RWPE2 (cell line): ENCODE data around the gene CES1.

Experiments used
- ATAC-seq: fragments of 200-7000 bp; cut with Tn5 transposase; 3 replicates; pipeline ENCODE4 v1.9.1; 2021; ENCODE audit warnings: low read depth
- DNase-seq: peaks from one replicate; pipeline ENCODE4 v3.0.0-alpha.2; 2020; ENCODE audit warnings: low spot score
- H3K27ac ChIP-seq: fragments of 450-650 bp; 2 replicates; pipeline ENCODE4 v1.5.1; 2017; ENCODE audit warnings: mild to moderate bottlenecking; ENCODE audit not compliant: poor library complexity, severe bottlenecking
- H3K27me3 ChIP-seq: fragments of 250-450 bp; sonication (Bioruptor Pico); 2 replicates; pipeline ENCODE4 v1.5.1; 2021; ENCODE audit warnings: mild to moderate bottlenecking, moderate library complexity; ENCODE audit not compliant: insufficient read depth, poor library complexity, severe bottlenecking
- H3K36me3 ChIP-seq: fragments of 250-450 bp; sonication (Bioruptor Pico); 2 replicates; pipeline ENCODE4 v1.5.1; 2020; ENCODE audit warnings: low read depth, mild to moderate bottlenecking, moderate library complexity
- H3K4me1 ChIP-seq: fragments of 250-450 bp; sonication (Bioruptor Pico); 2 replicates; pipeline ENCODE4 v1.5.1; 2021; ENCODE audit warnings: mild to moderate bottlenecking, moderate library complexity; ENCODE audit not compliant: insufficient read depth, poor library complexity, severe bottlenecking
- H3K4me3 ChIP-seq: fragments of 250-450 bp; sonication (Bioruptor Pico); 2 replicates; pipeline ENCODE4 v1.5.1; 2021; ENCODE audit warnings: mild to moderate bottlenecking, moderate library complexity; ENCODE audit not compliant: severe bottlenecking
- H3K9me3 ChIP-seq: fragments of 250-450 bp; sonication (Bioruptor Pico); 2 replicates; pipeline ENCODE4 v1.5.1; 2021; ENCODE audit warnings: mild to moderate bottlenecking, moderate library complexity; ENCODE audit not compliant: severe bottlenecking
- TF ChIP-seq, protein P1 (sequence below): fragments of 450-650 bp; IDR thresholded peaks from one replicate; pipeline ENCODE4 v1.5.1; 2017; ENCODE audit warnings: mild to moderate bottlenecking, moderate library complexity; ENCODE audit not compliant: poor library complexity, severe bottlenecking

The CES1 gene

DNA sequence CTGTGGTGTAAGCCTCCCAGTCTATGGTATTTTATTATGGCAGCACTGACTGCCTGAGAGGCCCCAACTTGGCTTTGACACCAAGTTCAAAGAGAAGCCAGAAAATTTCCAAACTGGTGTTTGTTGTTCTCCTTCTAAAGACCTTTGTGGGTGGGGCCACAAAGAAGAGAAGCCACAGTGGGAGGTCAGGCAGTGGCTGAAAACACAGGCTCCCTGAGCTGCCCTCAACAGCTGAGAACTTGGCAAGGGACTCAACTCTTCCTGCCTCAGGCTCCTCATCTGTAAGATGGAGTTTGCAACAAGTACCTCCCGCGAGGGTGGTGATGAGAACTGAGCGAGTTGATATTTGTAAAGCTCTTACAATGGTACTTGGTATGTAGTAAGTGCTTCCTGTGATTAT is 24.1 kb upstream of the CES1 start:
- Histone ChIP-seq H3K4me1 (no peaks in the 10 kb centered on the region), H3K9me3 (no peaks in the 10 kb centered on the region), H3K36me3 (no peaks in the 10 kb centered on the region), H3K27me3 (no peaks in the 10 kb centered on the region), H3K4me3 (no peak overlapping the region), H3K27ac (no peak overlapping the region)
- DNase-seq (no peak), ATAC-seq (no peak)
- TF ChIP-seq, protein P1, sequence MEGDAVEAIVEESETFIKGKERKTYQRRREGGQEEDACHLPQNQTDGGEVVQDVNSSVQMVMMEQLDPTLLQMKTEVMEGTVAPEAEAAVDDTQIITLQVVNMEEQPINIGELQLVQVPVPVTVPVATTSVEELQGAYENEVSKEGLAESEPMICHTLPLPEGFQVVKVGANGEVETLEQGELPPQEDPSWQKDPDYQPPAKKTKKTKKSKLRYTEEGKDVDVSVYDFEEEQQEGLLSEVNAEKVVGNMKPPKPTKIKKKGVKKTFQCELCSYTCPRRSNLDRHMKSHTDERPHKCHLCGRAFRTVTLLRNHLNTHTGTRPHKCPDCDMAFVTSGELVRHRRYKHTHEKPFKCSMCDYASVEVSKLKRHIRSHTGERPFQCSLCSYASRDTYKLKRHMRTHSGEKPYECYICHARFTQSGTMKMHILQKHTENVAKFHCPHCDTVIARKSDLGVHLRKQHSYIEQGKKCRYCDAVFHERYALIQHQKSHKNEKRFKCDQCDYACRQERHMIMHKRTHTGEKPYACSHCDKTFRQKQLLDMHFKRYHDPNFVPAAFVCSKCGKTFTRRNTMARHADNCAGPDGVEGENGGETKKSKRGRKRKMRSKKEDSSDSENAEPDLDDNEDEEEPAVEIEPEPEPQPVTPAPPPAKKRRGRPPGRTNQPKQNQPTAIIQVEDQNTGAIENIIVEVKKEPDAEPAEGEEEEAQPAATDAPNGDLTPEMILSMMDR, result no peak

DNA sequence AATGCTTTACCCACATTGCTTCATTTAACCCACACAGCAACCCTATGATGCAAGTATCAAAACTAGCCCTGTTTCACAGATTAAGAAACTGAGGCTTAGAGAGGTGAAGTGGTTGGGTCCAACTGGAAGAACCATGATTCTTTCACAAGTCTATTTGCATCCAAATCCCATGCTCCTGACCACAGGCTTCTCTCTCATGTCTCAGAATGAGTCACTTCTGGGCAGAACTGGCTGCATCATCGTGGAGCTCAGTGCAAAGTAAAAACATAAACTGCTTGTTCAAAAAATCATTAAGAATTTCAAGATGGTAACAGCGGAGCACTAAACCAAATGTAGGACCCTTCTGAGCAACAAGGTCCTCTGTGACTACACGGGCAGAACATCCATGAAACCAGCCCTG is 20.2 kb upstream of the CES1 start:
- Histone ChIP-seq H3K27me3 (peaks cover 25% of the 10 kb centered on the region), H3K9me3 (no peaks in the 10 kb centered on the region), H3K4me1 (no peaks in the 10 kb centered on the region), H3K4me3 (no peak overlapping the region), H3K36me3 (no peaks in the 10 kb centered on the region), H3K27ac (no peak overlapping the region)
- TF ChIP-seq, protein P1, result no peak
- no peak for DNase-seq
- peak; percentile 56; the same call in 1 of the 3 replicates for ATAC-seq

DNA sequence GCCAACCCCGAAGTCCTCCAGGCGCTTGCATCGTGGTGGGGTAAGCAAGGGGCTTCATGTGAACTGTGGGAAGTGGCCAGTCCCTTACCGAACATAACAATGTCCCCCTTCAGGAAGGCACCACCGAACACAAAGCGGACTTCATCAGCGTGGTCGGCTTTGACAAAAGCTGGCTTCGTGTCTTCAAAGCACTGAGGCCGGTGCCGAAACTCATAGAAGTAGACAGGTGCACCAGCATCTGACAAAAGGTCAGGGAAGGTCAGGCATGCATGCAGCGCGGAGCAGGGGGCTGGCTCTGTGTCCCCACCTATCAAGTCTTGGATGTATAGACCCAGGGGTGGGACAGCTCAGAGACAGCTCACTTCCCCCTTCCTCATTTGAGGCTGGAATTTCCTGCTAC is 16.6 kb upstream of the CES1 start:
- Histone ChIP-seq H3K4me1 (no peaks in the 10 kb centered on the region), H3K4me3 (no peak overlapping the region), H3K27ac (no peak overlapping the region), H3K36me3 (no peaks in the 10 kb centered on the region), H3K9me3 (no peaks in the 10 kb centered on the region), H3K27me3 (peaks cover 35% of the 10 kb centered on the region)
- DNase-seq (no peak), ATAC-seq (no peak)
- TF ChIP-seq, protein P1, result no peak

DNA sequence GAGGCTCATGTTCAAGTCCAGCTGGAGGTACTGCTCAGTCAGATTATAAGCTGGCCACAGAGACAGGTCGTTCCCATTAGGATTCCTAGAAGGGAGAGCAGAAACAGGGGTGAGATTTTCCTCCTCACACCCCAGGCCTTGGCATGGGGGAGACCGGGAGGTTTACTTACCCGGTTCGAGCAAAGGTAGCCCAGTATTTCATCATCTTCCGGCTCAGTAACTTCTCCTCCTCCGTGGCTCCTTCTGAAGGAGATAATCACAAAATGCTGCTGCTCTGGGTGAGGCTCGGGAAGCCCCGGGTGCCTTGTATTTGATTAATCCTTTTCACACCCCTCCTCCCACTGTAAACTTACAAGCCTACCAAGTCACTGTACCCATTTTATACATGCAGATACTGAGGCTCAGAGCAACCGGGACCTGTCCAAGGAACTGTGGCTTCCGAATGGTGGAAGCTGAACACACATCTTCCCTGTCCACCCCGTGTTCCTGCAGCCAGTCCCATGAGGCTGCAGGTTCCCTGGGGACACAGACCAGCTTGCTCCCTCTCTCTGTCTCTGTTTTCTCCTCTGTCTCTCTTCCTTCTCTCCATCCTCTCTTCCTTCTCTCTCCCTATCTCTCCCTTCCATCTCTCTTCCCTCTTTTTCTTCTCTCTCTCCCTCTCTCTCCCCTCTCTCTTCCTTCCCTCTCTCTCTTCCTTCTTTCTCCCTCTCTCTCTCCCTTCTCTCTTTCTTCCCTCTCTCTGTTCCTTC is 13.9 kb upstream of the CES1 start:
- ATAC-seq (no peak), DNase-seq (no peak)
- TF ChIP-seq, protein P1, result no peak
- no peaks in the 10 kb centered on the region for H3K36me3 ChIP-seq
- no peak overlapping the region for H3K27ac ChIP-seq
- no peaks in the 10 kb centered on the region for H3K4me1 ChIP-seq
- H3K27me3 ChIP-seq, result peaks cover 35% of the 10 kb centered on the region
- no peak overlapping the region for H3K4me3 ChIP-seq
- H3K9me3 ChIP-seq, result no peaks in the 10 kb centered on the region

DNA sequence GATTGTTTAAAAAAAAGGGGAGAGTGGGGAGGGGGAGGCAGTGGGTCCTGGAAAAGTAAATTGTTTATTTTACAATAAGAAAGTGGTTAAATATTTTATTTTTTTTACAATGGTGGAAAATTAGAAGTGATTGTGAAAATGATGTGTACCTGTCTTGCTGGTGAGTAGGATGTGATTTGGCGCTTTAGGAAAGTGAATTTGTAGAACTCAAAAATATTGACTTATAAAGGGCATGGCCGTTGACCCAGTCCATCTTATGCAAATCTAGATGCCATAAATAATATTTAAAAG is 10.2 kb upstream of the CES1 start:
- Histone ChIP-seq H3K4me3 (no peak overlapping the region), H3K36me3 (no peaks in the 10 kb centered on the region), H3K9me3 (no peaks in the 10 kb centered on the region), H3K4me1 (no peaks in the 10 kb centered on the region), H3K27ac (no peak overlapping the region), H3K27me3 (peaks cover 9% of the 10 kb centered on the region)
- ATAC-seq (no peak), DNase-seq (no peak)
- TF ChIP-seq, protein P1, result peak; percentile 62
